GM10266 (cell line): ENCODE results near the gene SH3RF3.

Experiments
- DNase-seq: peaks from one replicate; pipeline ENCODE4 v3.0.0; 2012; ENCODE audit errors: extremely low spot score
- CTCF ChIP-seq: IDR thresholded peaks from 2 replicates; pipeline ENCODE4 v1.5.1; 2012; ENCODE audit warnings: mild to moderate bottlenecking, low read depth; ENCODE audit not compliant: control insufficient read depth, insufficient read depth; ENCODE audit errors: missing control alignments

The SH3RF3 gene

DNA sequence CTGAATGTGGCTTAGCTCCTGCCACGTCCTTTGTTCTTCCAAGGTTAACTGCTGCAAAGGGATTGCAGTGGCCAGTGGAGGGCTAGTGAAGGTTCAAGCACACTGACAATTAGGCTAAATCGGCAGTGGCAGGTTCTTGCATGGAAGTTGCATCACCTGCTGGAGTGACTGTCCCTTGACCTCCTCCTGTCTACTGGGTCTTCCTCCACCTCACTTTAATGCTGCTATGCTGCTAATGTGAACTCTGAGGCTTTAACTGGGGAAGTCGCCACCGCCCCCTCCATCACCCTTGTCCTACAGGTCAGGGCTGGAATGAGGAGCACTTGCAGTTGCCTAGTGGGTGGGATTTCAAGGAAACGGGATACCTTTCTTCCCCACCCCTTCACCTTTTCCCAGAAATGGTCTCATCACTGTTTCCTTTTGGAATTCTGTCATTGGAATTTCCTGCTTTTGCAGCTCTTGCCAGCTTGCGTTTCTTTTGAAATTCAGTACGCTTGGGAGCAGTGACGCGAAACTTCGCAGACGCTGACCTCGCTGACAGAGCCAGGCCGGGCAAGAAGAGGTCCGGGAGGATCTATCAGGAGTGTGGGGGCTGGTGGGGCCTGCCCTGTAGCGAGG, 150.3 kb downstream of the SH3RF3 start:
- no peak for TF ChIP-seq CTCF
- no peak for DNase-seq

- no peak for TF ChIP-seq CTCF
- DNase-seq, result no peak
Measured at GRCh38 chr2:109280804-109281203, 151.8 kb downstream of the SH3RF3 start.

DNA sequence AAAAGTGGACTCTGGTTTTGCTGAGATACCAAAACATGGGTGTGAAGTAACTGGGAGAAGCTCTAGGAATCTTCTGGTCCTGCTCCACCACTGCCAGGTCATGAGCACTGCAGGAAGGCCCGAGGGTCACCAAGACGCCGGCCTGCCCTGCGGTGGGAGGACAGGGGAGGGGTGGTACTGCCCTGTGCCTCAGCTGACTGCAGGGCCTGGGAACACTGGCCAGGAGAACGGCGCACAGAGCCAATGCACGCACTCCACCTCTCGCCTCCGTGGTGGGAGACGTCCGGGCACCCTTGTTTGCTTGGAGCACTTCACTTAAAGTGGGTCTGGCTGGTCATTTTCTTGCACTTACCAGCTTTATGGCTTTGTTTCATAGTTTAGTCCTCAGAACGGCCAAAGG, 153.4 kb downstream of the SH3RF3 start:
- DNase-seq, result no peak
- no peak for TF ChIP-seq CTCF

DNA sequence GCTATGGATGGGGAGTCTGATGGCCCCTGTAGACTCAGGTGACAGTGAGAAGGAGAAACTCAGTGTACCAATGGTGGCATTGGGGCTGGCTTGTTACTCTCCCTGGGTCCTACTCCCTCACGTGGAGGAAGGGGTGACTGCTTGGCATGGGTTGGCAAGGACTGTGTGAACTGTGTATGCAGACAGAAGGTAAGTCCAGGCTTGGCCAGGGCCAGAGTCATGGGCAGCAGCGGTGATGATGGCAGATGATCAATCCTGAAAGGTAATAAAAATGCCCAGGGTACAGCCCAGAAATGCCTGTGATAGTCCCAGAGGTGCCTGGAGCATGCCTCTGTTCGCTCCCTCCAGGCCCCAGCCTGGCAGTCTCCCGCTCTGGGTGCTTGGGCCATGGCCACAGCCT, 153.9 kb downstream of the SH3RF3 start:
- no peak for DNase-seq
- no peak for TF ChIP-seq CTCF

- no peak for TF ChIP-seq CTCF
- no peak for DNase-seq
Measured at GRCh38 chr2:109284826-109285225, 155.8 kb downstream of the SH3RF3 start.

GRCh38 chr2:109285244-109285651, 156.2 kb downstream of the SH3RF3 start:
- no peak for TF ChIP-seq CTCF
- no peak for DNase-seq

- DNase-seq, result no peak
- no peak for TF ChIP-seq CTCF
Measured at GRCh38 chr2:109287413-109287812, 158.4 kb downstream of the SH3RF3 start.
